Suprapubic skin (tissue), 4 donors: ENCODE measurements around the gene GALNT9. TPM values are rescaled to one million over a fixed set of nuclear protein-coding genes. Genes with fewer than 3 reads are reported as not detected.
"Not testable (repeated sequence)": the region's sequence is repeated elsewhere in the genome, so short reads cannot be mapped to it uniquely, and the experiment has no call there.

Experiments
- DNase-seq, 2 donors: peaks; one replicate each; pipeline ENCODE4 v3.0.0-alpha.2; 2019; ENCODE audit warnings: low spot score in 2 of 2
- H3K27ac ChIP-seq: fragments of 200-600 bp; sonication (generic); one replicate; pipeline ENCODE4 v1.5.1; 2019
- H3K27me3 ChIP-seq: fragments of 200-600 bp; sonication (generic); one replicate; pipeline ENCODE4 v1.5.1; 2019
- H3K36me3 ChIP-seq: fragments of 200-600 bp; sonication (generic); one replicate; pipeline ENCODE4 v1.5.1; 2019
- H3K4me1 ChIP-seq: fragments of 200-600 bp; sonication (generic); one replicate; pipeline ENCODE4 v1.5.1; 2019
- H3K4me3 ChIP-seq: fragments of 200-600 bp; sonication (generic); one replicate; pipeline ENCODE4 v1.5.1; 2019; ENCODE audit warnings: mild to moderate bottlenecking
- H3K9me3 ChIP-seq: fragments of 200-600 bp; sonication (generic); one replicate; pipeline ENCODE4 v1.5.1; 2019
- EP300 ChIP-seq: sonication (generic); formaldehyde crosslinking; IDR thresholded peaks from one replicate; pipeline ENCODE4 v1.6.1; 2017; ENCODE audit warnings: antibody characterized with exemption
- POLR2A ChIP-seq, 2 donors: fragments of 450-650 bp; IDR thresholded peaks; one replicate each; pipeline ENCODE4 v1.6.1; 2017; ENCODE audit warnings: antibody characterized with exemption in 2 of 2, mild to moderate bottlenecking in 2 of 2, moderate library complexity in 2 of 2
- POLR2AphosphoS5 ChIP-seq, 3 donors: sonication (generic); formaldehyde crosslinking; IDR thresholded peaks; one replicate each; pipeline ENCODE4 v1.6.1; 2017; ENCODE audit warnings: antibody characterized with exemption in 3 of 3
- WGBS: methylation state at CpG from one replicate; pipeline ENCODE4 v1.1.5; 2018; 5-methylcytosine and 5-hydroxymethylcytosine counted together
- total RNA-seq, 4 donors: library from RNA; depleted of rRNA; stranded (reverse); fragments of >200 nt; gene quantifications; one replicate each; pipeline ENCODE4 v1.1.0, GENCODE V29; 2016
- TF ChIP-seq, protein P1 (sequence below), 2 donors: fragments of 200-600 bp in 1 of 2; fragments of 450-650 bp in 1 of 2; sonication (generic) in 1 of 2; IDR thresholded peaks; one replicate each; pipeline ENCODE4 v1.5.1; 2016 to 2019; ENCODE audit warnings: antibody characterized with exemption in 2 of 2, mild to moderate bottlenecking in 1 of 2, moderate library complexity in 1 of 2

GALNT9 gene
- total RNA-seq, 4 donors from 2014 or later, result not detected

DNA sequence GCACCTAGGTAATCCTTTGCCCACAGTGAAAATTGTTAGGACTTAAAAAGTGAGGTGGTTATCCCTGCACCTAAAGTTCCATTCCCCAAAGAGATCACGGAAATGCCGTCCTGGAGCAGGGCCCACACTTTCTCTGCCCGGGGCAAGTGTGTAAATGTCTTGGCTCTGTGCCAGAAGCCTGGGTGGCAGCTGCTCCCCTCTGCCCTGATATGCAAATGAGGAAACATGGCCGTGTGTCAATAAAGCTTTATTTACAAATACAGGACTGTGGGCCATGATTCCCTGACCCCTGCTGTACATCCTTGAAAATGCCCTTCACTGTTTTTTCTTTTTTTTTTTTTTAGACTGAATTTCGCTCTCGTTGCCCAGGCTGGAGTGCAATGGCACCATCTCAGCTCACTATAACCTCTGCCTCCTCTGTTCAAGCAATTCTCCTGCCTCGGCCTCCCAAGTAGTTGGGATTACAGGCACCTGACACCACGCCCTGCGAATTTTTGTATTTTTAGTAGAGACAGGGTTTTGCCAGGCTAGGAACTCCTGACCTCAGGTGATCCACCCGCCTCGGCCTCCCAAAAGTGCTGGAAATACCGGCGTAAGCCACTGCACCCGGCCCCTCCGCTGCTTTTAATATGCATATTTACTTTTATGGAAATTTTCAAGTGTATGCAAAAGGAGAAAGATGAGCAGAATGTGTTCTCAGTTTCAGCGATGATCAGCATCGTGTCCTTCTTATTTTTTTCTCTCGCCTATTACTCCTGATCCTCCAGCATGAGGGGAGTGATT, 75.5 kb downstream of the GALNT9 start:
- H3K9me3 ChIP-seq, result no peaks in the 10 kb centered on the region
- no peak overlapping the region for H3K27ac ChIP-seq
- 61% methylated on average over 18 of the region's 18 CpGs for WGBS
- TF ChIP-seq, protein P1, sequence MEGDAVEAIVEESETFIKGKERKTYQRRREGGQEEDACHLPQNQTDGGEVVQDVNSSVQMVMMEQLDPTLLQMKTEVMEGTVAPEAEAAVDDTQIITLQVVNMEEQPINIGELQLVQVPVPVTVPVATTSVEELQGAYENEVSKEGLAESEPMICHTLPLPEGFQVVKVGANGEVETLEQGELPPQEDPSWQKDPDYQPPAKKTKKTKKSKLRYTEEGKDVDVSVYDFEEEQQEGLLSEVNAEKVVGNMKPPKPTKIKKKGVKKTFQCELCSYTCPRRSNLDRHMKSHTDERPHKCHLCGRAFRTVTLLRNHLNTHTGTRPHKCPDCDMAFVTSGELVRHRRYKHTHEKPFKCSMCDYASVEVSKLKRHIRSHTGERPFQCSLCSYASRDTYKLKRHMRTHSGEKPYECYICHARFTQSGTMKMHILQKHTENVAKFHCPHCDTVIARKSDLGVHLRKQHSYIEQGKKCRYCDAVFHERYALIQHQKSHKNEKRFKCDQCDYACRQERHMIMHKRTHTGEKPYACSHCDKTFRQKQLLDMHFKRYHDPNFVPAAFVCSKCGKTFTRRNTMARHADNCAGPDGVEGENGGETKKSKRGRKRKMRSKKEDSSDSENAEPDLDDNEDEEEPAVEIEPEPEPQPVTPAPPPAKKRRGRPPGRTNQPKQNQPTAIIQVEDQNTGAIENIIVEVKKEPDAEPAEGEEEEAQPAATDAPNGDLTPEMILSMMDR (IDR thresholded peaks at IDR 0.05), result no peak
- TF ChIP-seq EP300 (no peak), POLR2AphosphoS5 (IDR thresholded peaks at IDR 0.05) (no peak), POLR2A (IDR thresholded peaks at IDR 0.05) (no peak)
- DNase-seq, result no peak
- no peaks in the 10 kb centered on the region for H3K4me1 ChIP-seq
- no peaks in the 10 kb centered on the region for H3K36me3 ChIP-seq
- no peak overlapping the region for H3K4me3 ChIP-seq
- H3K27me3 ChIP-seq, result peaks cover 45% of the 10 kb centered on the region

DNA sequence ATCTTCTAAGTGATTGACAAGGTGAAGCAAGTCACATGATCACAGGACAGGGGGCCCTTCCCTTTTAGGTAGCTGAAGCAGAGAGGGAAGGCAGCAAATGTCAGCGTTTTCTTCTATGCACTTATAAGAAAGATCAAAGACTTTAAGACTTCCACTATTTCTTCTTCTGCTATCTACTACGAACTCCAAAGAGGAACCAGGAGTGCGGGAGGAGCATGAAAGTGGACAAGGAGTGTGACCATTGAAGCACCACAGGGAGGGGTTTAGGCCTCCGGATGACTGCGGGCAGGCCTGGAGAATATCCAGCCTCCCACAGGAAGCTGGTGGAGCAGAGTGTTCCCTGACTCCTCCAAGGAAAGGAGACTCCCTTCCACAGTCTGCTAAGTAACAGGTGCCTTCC, 76.4 kb downstream of the GALNT9 start:
- not testable (repeated sequence) for H3K27ac ChIP-seq, H3K4me1 ChIP-seq, H3K36me3 ChIP-seq, H3K9me3 ChIP-seq, DNase-seq, H3K4me3 ChIP-seq
- peaks cover 42% of the 10 kb centered on the region for H3K27me3 ChIP-seq
- 63% methylated on average over 5 of the region's 5 CpGs for WGBS

DNA sequence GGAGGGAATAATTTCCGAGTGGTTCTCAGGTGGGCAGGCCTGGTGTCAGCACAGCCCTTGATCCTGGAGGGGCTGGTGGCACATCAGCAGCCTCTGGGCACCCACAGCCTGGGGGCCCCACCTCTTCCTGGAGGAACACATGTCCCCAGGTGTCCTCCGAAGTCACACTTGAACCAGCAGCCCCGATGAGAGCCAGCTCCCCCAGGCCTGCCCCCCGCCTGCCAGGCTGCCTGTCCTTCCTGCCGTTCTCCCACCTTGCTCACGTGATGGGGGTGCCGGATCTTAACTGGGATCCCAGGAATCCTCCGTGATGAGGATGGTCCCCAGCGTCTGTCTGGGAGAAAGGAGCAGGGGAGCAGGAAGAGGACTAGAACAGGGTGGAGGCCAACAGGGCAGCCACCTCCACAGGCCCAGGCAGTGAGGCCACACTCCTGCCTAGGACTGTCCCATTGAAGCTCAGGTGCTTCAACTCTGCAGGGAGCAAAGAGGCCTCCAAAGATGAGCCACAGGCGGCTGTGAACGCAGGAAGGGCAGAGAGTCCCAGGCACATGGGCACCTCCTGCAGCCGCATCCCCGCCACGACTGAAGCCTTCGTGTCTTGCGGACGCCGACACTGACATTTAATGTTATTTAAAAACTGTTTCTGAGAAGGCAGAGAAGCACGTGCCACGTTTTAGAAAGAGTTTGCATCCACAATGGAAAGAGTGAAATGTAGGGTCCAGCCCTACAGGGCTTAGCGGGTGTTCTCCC, 77.5 kb downstream of the GALNT9 start:
- Histone ChIP-seq H3K27me3 (peaks cover 35% of the 10 kb centered on the region), H3K36me3 (no peaks in the 10 kb centered on the region), H3K9me3 (no peaks in the 10 kb centered on the region), H3K4me1 (no peaks in the 10 kb centered on the region), H3K4me3 (no peak overlapping the region), H3K27ac (no peak overlapping the region)
- WGBS, result 88% methylated on average over 15 of the region's 21 CpGs
- TF ChIP-seq POLR2A (IDR thresholded peaks at IDR 0.05) (no peak), EP300 (no peak), POLR2AphosphoS5 (IDR thresholded peaks at IDR 0.05) (no peak)
- TF ChIP-seq, protein P1 (IDR thresholded peaks at IDR 0.05), result no peak
- DNase-seq, result no peak

DNA sequence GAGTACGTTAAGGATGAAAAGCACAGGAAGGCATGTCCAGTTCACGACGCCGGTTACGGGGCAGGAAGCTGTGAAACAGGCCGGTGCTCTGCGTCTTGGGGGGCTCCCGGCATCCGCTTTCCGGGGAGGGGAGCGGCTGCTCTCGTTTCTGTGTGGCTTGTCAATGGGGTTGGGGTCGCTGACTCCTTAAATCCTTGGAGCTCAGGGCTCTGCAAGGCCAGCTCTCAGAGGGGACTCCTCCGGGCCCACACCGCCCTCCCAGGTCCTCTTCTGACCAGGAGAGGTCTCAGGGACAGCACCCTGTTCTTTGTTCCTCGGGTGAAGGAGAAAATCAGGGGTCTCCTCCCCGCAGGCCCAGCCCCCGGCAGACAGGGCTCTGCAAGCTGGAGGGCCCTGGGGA, 78.1 kb downstream of the GALNT9 start:
- peaks cover 31% of the 10 kb centered on the region for H3K27me3 ChIP-seq
- no peak for DNase-seq
- WGBS, result 83% methylated on average over 18 of the region's 18 CpGs
- TF ChIP-seq EP300 (no peak), POLR2A (IDR thresholded peaks at IDR 0.05) (no peak), POLR2AphosphoS5 (IDR thresholded peaks at IDR 0.05) (no peak)
- TF ChIP-seq, protein P1 (IDR thresholded peaks at IDR 0.05), result no peak
- no peaks in the 10 kb centered on the region for H3K9me3 ChIP-seq
- no peaks in the 10 kb centered on the region for H3K4me1 ChIP-seq
- H3K36me3 ChIP-seq, result no peaks in the 10 kb centered on the region
- H3K4me3 ChIP-seq, result no peak overlapping the region
- no peak overlapping the region for H3K27ac ChIP-seq

DNA sequence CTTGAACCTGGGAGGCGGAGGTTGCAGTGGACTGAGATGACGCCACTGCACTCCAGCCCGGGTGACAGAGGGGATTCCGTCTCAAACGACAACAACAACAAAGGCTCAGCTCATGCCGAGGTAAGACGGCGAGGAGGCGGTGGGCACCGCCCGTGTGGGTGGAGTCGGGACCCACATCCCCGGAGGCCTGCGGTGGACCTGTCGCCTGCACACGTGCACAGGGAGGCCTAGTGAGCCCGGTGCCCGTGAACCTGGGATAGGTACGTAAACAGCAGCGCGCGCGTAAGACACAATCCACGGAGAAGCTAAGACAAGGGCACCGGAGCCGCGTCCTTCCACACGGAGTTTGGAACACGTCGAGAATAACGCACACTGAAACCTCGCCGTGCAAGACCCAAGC, 78.7 kb downstream of the GALNT9 start:
- Histone ChIP-seq H3K4me1 (no peaks in the 10 kb centered on the region), H3K36me3 (no peaks in the 10 kb centered on the region), H3K4me3 (no peak overlapping the region), H3K27me3 (peaks cover 31% of the 10 kb centered on the region), H3K9me3 (no peaks in the 10 kb centered on the region), H3K27ac (no peak overlapping the region)
- TF ChIP-seq POLR2AphosphoS5 (IDR thresholded peaks at IDR 0.05), result no peak
- no peak for TF ChIP-seq POLR2A (IDR thresholded peaks at IDR 0.05)
- TF ChIP-seq, protein P1 (IDR thresholded peaks at IDR 0.05), result no peak
- no peak for TF ChIP-seq EP300
- no peak for DNase-seq
- WGBS, result 96% methylated on average over 32 of the region's 33 CpGs
